22Rv1 (cell line): ENCODE results near the gene RMC1.

ENCODE experiments used
- CTCF ChIP-seq: fragments of 450-650 bp; IDR thresholded peaks from 2 replicates; pipeline ENCODE4 v1.5.1; 2017; ENCODE audit warnings: mild to moderate bottlenecking
- ZFX ChIP-seq: fragments of 450-650 bp; IDR thresholded peaks from 2 replicates; pipeline ENCODE4 v1.6.1; 2017; ENCODE audit warnings: antibody characterized with exemption, borderline replicate concordance

DNA sequence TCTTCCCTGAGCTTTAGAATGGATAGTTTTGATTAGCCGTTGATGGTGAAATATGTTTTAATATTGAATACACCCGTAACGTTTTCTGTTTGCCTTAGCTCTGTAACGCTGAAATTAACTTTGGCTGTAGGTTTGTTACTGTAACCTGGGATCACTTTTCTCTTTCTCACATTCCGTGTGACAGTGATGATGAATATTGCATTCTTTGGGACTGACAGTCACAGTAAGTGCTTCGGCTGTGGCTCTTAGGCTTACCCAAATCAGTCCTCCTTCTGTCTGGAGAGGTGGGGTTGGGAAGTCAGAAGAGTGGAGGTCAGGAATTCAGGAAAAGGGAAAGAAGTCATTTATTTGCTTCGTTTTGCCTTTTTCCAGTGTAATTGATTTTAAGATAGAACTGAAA is 18.0 kb downstream of the RMC1 start:
- TF ChIP-seq CTCF (no peak), ZFX (no peak)
